Neural cell (in vitro differentiated cells): ENCODE data around the gene MYL7. TPM values are rescaled to one million over a fixed set of nuclear protein-coding genes. Genes with fewer than 3 reads are reported as not detected.

ENCODE experiments used
- H2AFZ ChIP-seq: fragments of 200-600, 300-800 bp; sonication (generic), shearing (Covaris generic); 2 replicates; pipeline ENCODE4 v1.6.0; 2014; ENCODE audit warnings: low read depth, mild to moderate bottlenecking, antibody characterized with exemption, low read length, moderate library complexity
- H3F3A ChIP-seq: fragments of 200-600 bp; shearing (Covaris generic); 2 replicates; pipeline ENCODE4 v1.6.1; 2016; ENCODE audit warnings: mild to moderate bottlenecking, moderate library complexity, mixed read lengths, antibody characterized with exemption, low read length; ENCODE audit not compliant: insufficient read depth, poor library complexity, severe bottlenecking
- H3K27ac ChIP-seq: fragments of 200-600, 300-800 bp; sonication (generic), shearing (Covaris generic); 2 replicates; pipeline ENCODE4 v1.5.1; 2014; ENCODE audit warnings: mild to moderate bottlenecking, low read length, moderate library complexity
- H3K27me3 ChIP-seq: fragments of 300-800, 200-600 bp; sonication (generic), shearing (Covaris generic); 2 replicates; pipeline ENCODE4 v1.6.0; 2014; ENCODE audit warnings: mild to moderate bottlenecking, low read depth, low read length, moderate library complexity; ENCODE audit not compliant: insufficient read depth
- H3K36me3 ChIP-seq: fragments of 300-800, 200-600 bp; sonication (generic), shearing (Covaris generic); 2 replicates; pipeline ENCODE4 v1.5.1; 2014; ENCODE audit warnings: mild to moderate bottlenecking, antibody characterized with exemption, low read length, moderate library complexity; ENCODE audit not compliant: insufficient read depth
- H3K4me2 ChIP-seq: fragments of 300-800, 200-600 bp; sonication (generic), shearing (Covaris generic); 2 replicates; pipeline ENCODE4 v1.6.0; 2014; ENCODE audit warnings: mild to moderate bottlenecking, low read length
- H3K4me3 ChIP-seq: fragments of 300-800, 200-600 bp; sonication (generic), shearing (Covaris generic); 2 replicates; pipeline ENCODE4 v1.5.1; 2014; ENCODE audit warnings: mild to moderate bottlenecking, low read length, moderate library complexity
- H3K79me2 ChIP-seq: fragments of 200-600 bp; shearing (Covaris generic); replicated peaks from 2 replicates; pipeline ENCODE4 v1.6.0; 2014; ENCODE audit warnings: mild to moderate bottlenecking, low read length, moderate library complexity; ENCODE audit not compliant: insufficient read depth
- H3K9ac ChIP-seq: fragments of 300-800, 200-600 bp; sonication (generic), shearing (Covaris generic); 2 replicates; pipeline ENCODE4 v1.6.1; 2016; ENCODE audit warnings: mild to moderate bottlenecking, low read length, mixed read lengths
- H3K9me2 ChIP-seq: fragments of 200-600 bp; shearing (Covaris generic); 2 replicates; pipeline ENCODE4 v1.6.1; 2016; ENCODE audit warnings: mild to moderate bottlenecking, low read length, mixed read lengths; ENCODE audit not compliant: insufficient read depth
- H3K9me3 ChIP-seq: fragments of 200-600, 300-800 bp; sonication (generic), shearing (Covaris generic); 2 replicates; pipeline ENCODE4 v1.6.1; 2016; ENCODE audit warnings: mild to moderate bottlenecking, mixed run types, low read length, moderate library complexity, mixed read lengths
- H4K20me1 ChIP-seq: fragments of 200-600 bp; shearing (Covaris generic); 2 replicates; pipeline ENCODE4 v1.6.1; 2016; ENCODE audit warnings: mild to moderate bottlenecking, mixed run types; ENCODE audit not compliant: insufficient read depth
- CTCF ChIP-seq: fragments of 450-650 bp; IDR thresholded peaks from 2 replicates; pipeline ENCODE4 v1.5.1; 2014; ENCODE audit warnings: antibody characterized with exemption, mild to moderate bottlenecking, moderate library complexity; ENCODE audit not compliant: poor library complexity, severe bottlenecking
- EP300 ChIP-seq: fragments of 450-650 bp; conservative IDR thresholded peaks from 2 replicates; pipeline ENCODE4 v1.6.1; 2014; ENCODE audit warnings: antibody characterized with exemption, mild to moderate bottlenecking, moderate library complexity; ENCODE audit not compliant: poor library complexity, severe bottlenecking
- EZH2 ChIP-seq: fragments of 200-600, 300-800 bp; shearing (Covaris generic), sonication (generic); IDR thresholded peaks from 2 replicates; pipeline ENCODE4 v1.6.1; 2014; ENCODE audit warnings: antibody characterized with exemption, low read length, borderline replicate concordance, mild to moderate bottlenecking; ENCODE audit not compliant: insufficient read depth, poor library complexity, severe bottlenecking
- MXI1 ChIP-seq: fragments of 450-650 bp; conservative IDR thresholded peaks from 2 replicates; pipeline ENCODE4 v1.6.1; 2014; ENCODE audit warnings: antibody characterized with exemption, mild to moderate bottlenecking; ENCODE audit not compliant: poor library complexity, severe bottlenecking
- POLR2AphosphoS5 ChIP-seq: IDR thresholded peaks from 2 replicates; pipeline ENCODE4 v1.6.1; 2012
- RAD21 ChIP-seq: fragments of 450-650 bp; conservative IDR thresholded peaks from 2 replicates; pipeline ENCODE4 v1.6.1; 2014; ENCODE audit warnings: antibody characterized with exemption, mild to moderate bottlenecking, moderate library complexity
- REST ChIP-seq: IDR thresholded peaks from 2 replicates; pipeline ENCODE4 v1.6.1; 2012; ENCODE audit warnings: borderline replicate concordance
- SMC3 ChIP-seq: fragments of 450-650 bp; conservative IDR thresholded peaks from 2 replicates; pipeline ENCODE4 v1.6.1; 2014; ENCODE audit warnings: antibody characterized with exemption, mild to moderate bottlenecking, moderate library complexity; ENCODE audit not compliant: poor library complexity
- TAF1 ChIP-seq: IDR thresholded peaks from 2 replicates; pipeline ENCODE4 v1.6.1; 2012; ENCODE audit warnings: low read depth
- polyA plus RNA-seq: library from polyadenylated mRNA; depleted of rRNA; stranded (reverse); fragments of >200 nt; gene quantifications from 2 replicates; pipeline ENCODE4 v1.2.3, GENCODE V29; 2014

MYL7 gene
- polyA plus RNA-seq, 1 donor from 2014 or later, result 0.76 TPM

DNA sequence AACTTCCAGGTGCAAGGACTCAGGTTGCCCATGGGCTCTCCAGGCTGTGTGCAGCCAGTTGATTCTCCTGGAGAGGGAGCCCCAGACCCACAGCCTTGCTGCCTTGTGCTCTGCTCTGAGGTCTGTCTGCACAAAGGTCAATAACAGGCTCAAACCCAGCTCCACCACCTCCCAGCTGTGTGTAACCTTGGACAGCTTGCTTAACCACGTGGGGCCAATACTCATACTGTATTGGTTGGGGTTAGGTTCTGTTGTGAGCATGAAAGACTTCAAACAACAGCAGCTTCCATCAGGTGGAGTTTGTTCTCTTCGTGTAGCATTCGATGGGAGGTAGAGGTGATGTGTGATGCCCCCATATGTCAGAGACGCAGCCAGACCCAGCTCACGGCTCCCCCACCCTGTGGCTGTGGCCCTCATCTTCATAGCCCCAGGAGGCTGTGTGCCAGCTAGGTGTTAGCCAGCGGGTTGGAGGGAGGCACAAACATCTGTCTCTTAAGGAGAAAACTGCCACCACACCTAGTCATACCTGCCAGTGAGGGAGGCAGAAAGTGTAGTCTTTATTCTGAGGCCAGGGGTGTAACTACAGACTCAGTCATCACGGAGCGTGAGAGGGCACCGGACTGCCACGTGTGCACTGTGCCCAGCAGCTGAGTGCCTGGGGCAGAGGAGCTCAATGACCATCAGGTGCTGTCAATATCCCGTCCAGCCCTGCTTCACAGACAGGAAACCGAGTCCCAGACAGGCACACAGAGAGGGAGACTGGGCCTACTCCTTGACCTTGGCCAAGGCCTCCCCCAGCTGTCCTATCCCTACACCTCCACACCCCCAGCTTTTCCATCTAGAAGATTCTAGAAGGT lies 9.7 kb downstream of the MYL7 start:
- H3F3A ChIP-seq, result no peaks in the 10 kb centered on the region
- no peaks in the 10 kb centered on the region for H3K36me3 ChIP-seq
- no peak overlapping the region for H3K4me2 ChIP-seq
- no peaks in the 10 kb centered on the region for H3K9me2 ChIP-seq
- no peaks in the 10 kb centered on the region for H3K27me3 ChIP-seq
- H3K9me3 ChIP-seq, result no peaks in the 10 kb centered on the region
- no peak overlapping the region for H2AFZ ChIP-seq
- no peak for TF ChIP-seq CTCF
- no peak for TF ChIP-seq SMC3
- no peak for TF ChIP-seq REST
- no peak for TF ChIP-seq TAF1
- no peak for TF ChIP-seq POLR2AphosphoS5
- no peak for TF ChIP-seq RAD21
- no peak for TF ChIP-seq EP300
- TF ChIP-seq EZH2, result no peak
- TF ChIP-seq MXI1, result no peak
- no peak overlapping the region for H3K4me3 ChIP-seq
- no peaks in the 10 kb centered on the region for H4K20me1 ChIP-seq
- no peaks in the 10 kb centered on the region for H3K79me2 ChIP-seq
- no peak overlapping the region for H3K27ac ChIP-seq
- H3K9ac ChIP-seq, result no peak overlapping the region

GRCh38 chr7:44128721-44129582 lies 12.2 kb downstream of the MYL7 start:
- Histone ChIP-seq H4K20me1 (no peaks in the 10 kb centered on the region), H3K9me3 (no peaks in the 10 kb centered on the region), H3K4me2 (no peak overlapping the region), H3K79me2 (no peaks in the 10 kb centered on the region), H3K36me3 (no peaks in the 10 kb centered on the region), H3K27me3 (no peaks in the 10 kb centered on the region), H3K9me2 (no peaks in the 10 kb centered on the region), H2AFZ (no peak overlapping the region), H3K4me3 (no peak overlapping the region), H3F3A (no peaks in the 10 kb centered on the region), H3K9ac (no peak overlapping the region), H3K27ac (no peak overlapping the region)
- no peak for TF ChIP-seq POLR2AphosphoS5
- TF ChIP-seq REST, result no peak
- no peak for TF ChIP-seq TAF1
- TF ChIP-seq EP300, result no peak
- no peak for TF ChIP-seq SMC3
- no peak for TF ChIP-seq CTCF
- no peak for TF ChIP-seq MXI1
- no peak for TF ChIP-seq EZH2
- TF ChIP-seq RAD21, result no peak
